WTC11 (cell line): ENCODE measurements around the gene CAMK2N2.
A peak's percentile ranks its signal among the peaks of the same experiment; 100 is the strongest.

Experiments
- CTCF ChIP-seq: fragments of 200-600 bp; IDR thresholded peaks from 2 replicates; pipeline ENCODE4 v1.8.0; 2022; ENCODE audit warnings: antibody characterized with exemption
- E2F4 ChIP-seq: sonication (generic); formaldehyde crosslinking; IDR thresholded peaks from 2 replicates; pipeline ENCODE4 v1.8.1; 2022; ENCODE audit warnings: low read depth, mild to moderate bottlenecking, moderate library complexity, missing genetic modification reagents, borderline replicate concordance
- ETV6 ChIP-seq: sonication (generic); formaldehyde crosslinking; IDR thresholded peaks from 2 replicates; pipeline ENCODE4 v1.8.1; 2022; ENCODE audit warnings: mild to moderate bottlenecking, missing genetic modification reagents
- IRF1 ChIP-seq: sonication (generic); formaldehyde crosslinking; IDR thresholded peaks from 2 replicates; pipeline ENCODE4 v1.8.0; 2023; ENCODE audit warnings: missing genetic modification reagents
- IRF2 ChIP-seq: sonication (generic); formaldehyde crosslinking; IDR thresholded peaks from 2 replicates; pipeline ENCODE4 v1.8.0; 2022; ENCODE audit warnings: low read depth, missing genetic modification reagents, borderline replicate concordance
- JUN ChIP-seq: sonication (generic); formaldehyde crosslinking; IDR thresholded peaks from 2 replicates; pipeline ENCODE4 v1.8.0; 2023; ENCODE audit warnings: mild to moderate bottlenecking, missing genetic modification reagents
- OVOL2 ChIP-seq: fragments of 250-450 bp; sonication (Bioruptor Pico); IDR thresholded peaks from 2 replicates; pipeline ENCODE4 v1.9.0; 2021; ENCODE audit warnings: mild to moderate bottlenecking, borderline replicate concordance
- PRRX2 ChIP-seq: fragments of 250-450 bp; sonication (Bioruptor Pico); IDR thresholded peaks from 2 replicates; pipeline ENCODE4 v1.8.0; 2021; ENCODE audit warnings: mild to moderate bottlenecking
- STAT6 ChIP-seq: sonication (generic); formaldehyde crosslinking; conservative IDR thresholded peaks from 2 replicates; pipeline ENCODE4 v1.8.1; 2023; ENCODE audit warnings: mild to moderate bottlenecking, low read depth, missing genetic modification reagents, moderate library complexity
- USF1 ChIP-seq: sonication (generic); formaldehyde crosslinking; IDR thresholded peaks from 2 replicates; pipeline ENCODE4 v1.8.0; 2022; ENCODE audit warnings: mild to moderate bottlenecking, missing genetic modification reagents
- ZNF263 ChIP-seq: sonication (generic); formaldehyde crosslinking; IDR thresholded peaks from 2 replicates; pipeline ENCODE4 v1.8.1; 2022; ENCODE audit warnings: low read depth, mild to moderate bottlenecking, moderate library complexity, missing genetic modification reagents
- ZNF396 ChIP-seq: fragments of 250-450 bp; sonication (Bioruptor Pico); IDR thresholded peaks from 2 replicates; pipeline ENCODE4 v1.8.0; 2021; ENCODE audit warnings: mild to moderate bottlenecking, moderate library complexity, borderline replicate concordance

- TF ChIP-seq CTCF (no peak), IRF1 (CRISPR knock-in tag) (peak; percentile 83; the same call in 1 of the 2 replicates), STAT6 (CRISPR knock-in tag) (no peak), ETV6 (CRISPR knock-in tag) (peak; percentile 61; the same call in 1 of the 2 replicates), ZNF396 (CRISPR knock-in tag) (no peak), USF1 (CRISPR knock-in tag) (peak; percentile 51; the same call in 1 of the 2 replicates), E2F4 (CRISPR knock-in tag) (no peak), OVOL2 (CRISPR knock-in tag) (no peak), IRF2 (CRISPR knock-in tag) (no peak), JUN (peak; percentile 91), PRRX2 (CRISPR knock-in tag) (no peak), ZNF263 (no peak)
Measured at GRCh38 chr3:184248454-184249411, 12.6 kb downstream of the CAMK2N2 start, which contains the start of gene ALG3.
